HUES6 (cell line): ENCODE data around the gene ATP9A.

Experiments
- H3K27ac ChIP-seq: 2 replicates; pipeline ENCODE4 v1.7.0; 2013; ENCODE audit warnings: low read depth, mild to moderate bottlenecking, low read length, inconsistent platforms
- H3K27me3 ChIP-seq: 2 replicates; pipeline ENCODE4 v1.6.1; 2013; ENCODE audit warnings: low read length; ENCODE audit not compliant: control insufficient read depth, insufficient read depth
- H3K36me3 ChIP-seq: 2 replicates; pipeline ENCODE4 v1.6.1; 2013; ENCODE audit warnings: low read length; ENCODE audit not compliant: control insufficient read depth, insufficient read depth
- H3K4me1 ChIP-seq: 2 replicates; pipeline ENCODE4 v1.6.1; 2013; ENCODE audit warnings: low read length; ENCODE audit not compliant: control insufficient read depth, insufficient read depth
- H3K4me3 ChIP-seq: 2 replicates; pipeline ENCODE4 v1.5.1; 2013; ENCODE audit warnings: low read depth, low read length
- H3K9ac ChIP-seq: one replicate; pipeline ENCODE4 v1.6.1; 2013; ENCODE audit warnings: mild to moderate bottlenecking, low read length
- H3K9me3 ChIP-seq: 2 replicates; pipeline ENCODE4 v1.6.1; 2013; ENCODE audit warnings: low read depth, low read length; ENCODE audit not compliant: control insufficient read depth, insufficient read depth

Gene ATP9A

DNA sequence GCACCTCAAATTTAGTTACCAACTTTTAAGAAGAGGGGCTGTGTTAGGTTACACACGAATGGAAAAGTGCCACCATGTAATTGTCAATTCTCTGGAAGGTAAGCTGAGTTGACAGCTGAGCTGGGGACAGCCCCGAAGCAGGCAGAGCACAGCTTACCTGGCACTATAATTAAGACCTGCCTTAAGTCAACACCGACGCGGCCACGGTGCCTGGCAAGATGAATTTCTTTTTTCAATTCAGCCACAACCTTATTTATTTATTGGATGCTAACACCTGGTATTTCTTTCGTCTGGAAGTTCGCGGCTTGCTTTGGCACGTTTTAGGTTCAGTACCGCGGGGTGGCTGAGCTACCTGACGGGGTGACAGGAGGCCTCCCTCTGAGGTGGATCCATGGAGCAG lies 185.1 kb downstream of the ATP9A start:
- H3K27me3 ChIP-seq: no peaks in the 10 kb centered on the region
- no peaks in the 10 kb centered on the region for H3K9me3 ChIP-seq
- no peaks in the 10 kb centered on the region for H3K36me3 ChIP-seq
- H3K4me3 ChIP-seq: no peak overlapping the region
- no peak overlapping the region for H3K9ac ChIP-seq
- H3K4me1 ChIP-seq: peaks cover 5% of the 10 kb centered on the region; the same call in 1 of the 2 replicates
- no peak overlapping the region for H3K27ac ChIP-seq

- Histone ChIP-seq H3K9ac (no peak overlapping the region), H3K36me3 (no peaks in the 10 kb centered on the region), H3K4me1 (peaks cover 5% of the 10 kb centered on the region; the same call in 1 of the 2 replicates), H3K27me3 (no peaks in the 10 kb centered on the region), H3K4me3 (no peak overlapping the region), H3K9me3 (no peaks in the 10 kb centered on the region), H3K27ac (no peak overlapping the region)
These were observed 186.6 kb downstream of the ATP9A start for GRCh38 chr20:51581571-51581970.

DNA sequence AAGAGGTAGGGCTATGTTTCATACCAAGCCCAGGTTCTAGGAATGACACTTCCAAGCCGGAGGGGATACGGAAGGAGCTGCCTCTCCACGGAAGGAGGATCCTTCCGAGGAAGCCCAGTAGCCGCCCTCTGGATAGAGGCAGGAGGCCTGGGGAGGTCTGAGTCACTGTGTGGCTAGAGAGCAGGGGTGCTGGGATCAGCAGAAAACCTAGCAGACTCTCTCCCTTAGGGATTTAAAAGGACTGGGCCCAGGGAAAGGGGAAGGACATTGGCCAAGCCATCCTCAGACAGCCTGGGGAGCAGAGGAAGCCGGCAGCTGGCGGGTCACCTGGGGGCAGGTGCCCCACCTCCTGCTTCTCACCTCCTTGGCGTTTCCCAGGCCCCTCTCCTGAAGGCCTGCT lies 189.1 kb downstream of the ATP9A start:
- Histone ChIP-seq H3K9ac (no peak overlapping the region), H3K4me1 (peaks cover 5% of the 10 kb centered on the region; the same call in 1 of the 2 replicates), H3K4me3 (no peak overlapping the region), H3K27ac (no peak overlapping the region), H3K36me3 (no peaks in the 10 kb centered on the region), H3K27me3 (no peaks in the 10 kb centered on the region), H3K9me3 (0 out of 2 replicates have a peak, but pooled peaks cover 6% of the 10 kb centered on the region)

DNA sequence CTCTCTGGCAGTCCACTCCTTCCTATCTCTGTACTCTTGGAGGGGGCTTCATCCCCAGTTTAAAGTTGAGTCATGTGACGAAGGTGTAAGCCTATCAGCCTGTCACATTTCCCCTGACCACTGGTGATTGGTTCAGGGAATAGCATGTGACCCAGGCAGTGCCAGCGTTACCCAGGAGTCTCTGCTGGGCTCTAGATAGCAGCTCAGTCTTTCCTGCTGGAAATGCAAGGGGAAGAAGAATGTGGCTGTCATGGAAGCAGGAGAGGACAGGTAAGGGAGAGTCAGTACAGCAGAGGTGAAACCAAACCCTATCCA lies 190.1 kb downstream of the ATP9A start:
- Histone ChIP-seq H3K27ac (no peak overlapping the region), H3K4me3 (no peak overlapping the region), H3K9me3 (0 out of 2 replicates have a peak, but pooled peaks cover 6% of the 10 kb centered on the region), H3K36me3 (no peaks in the 10 kb centered on the region), H3K9ac (no peak overlapping the region), H3K27me3 (no peaks in the 10 kb centered on the region), H3K4me1 (peaks cover 5% of the 10 kb centered on the region; the same call in 1 of the 2 replicates)

- Histone ChIP-seq H3K27ac (no peak overlapping the region), H3K27me3 (no peaks in the 10 kb centered on the region), H3K4me3 (no peak overlapping the region), H3K4me1 (peaks cover 5% of the 10 kb centered on the region; the same call in 1 of the 2 replicates), H3K36me3 (no peaks in the 10 kb centered on the region), H3K9me3 (0 out of 2 replicates have a peak, but pooled peaks cover 6% of the 10 kb centered on the region), H3K9ac (no peak overlapping the region)
These were observed 190.6 kb downstream of the ATP9A start for GRCh38 chr20:51577432-51578144.

GRCh38 chr20:51575486-51575885 lies 192.7 kb downstream of the ATP9A start:
- no peak overlapping the region for H3K4me3 ChIP-seq
- H3K4me1 ChIP-seq: peaks cover 5% of the 10 kb centered on the region; the same call in 1 of the 2 replicates
- H3K27ac ChIP-seq: no peak overlapping the region
- 0 out of 2 replicates have a peak, but pooled peaks cover 6% of the 10 kb centered on the region for H3K9me3 ChIP-seq
- H3K27me3 ChIP-seq: no peaks in the 10 kb centered on the region
- no peaks in the 10 kb centered on the region for H3K36me3 ChIP-seq
- H3K9ac ChIP-seq: no peak overlapping the region

DNA sequence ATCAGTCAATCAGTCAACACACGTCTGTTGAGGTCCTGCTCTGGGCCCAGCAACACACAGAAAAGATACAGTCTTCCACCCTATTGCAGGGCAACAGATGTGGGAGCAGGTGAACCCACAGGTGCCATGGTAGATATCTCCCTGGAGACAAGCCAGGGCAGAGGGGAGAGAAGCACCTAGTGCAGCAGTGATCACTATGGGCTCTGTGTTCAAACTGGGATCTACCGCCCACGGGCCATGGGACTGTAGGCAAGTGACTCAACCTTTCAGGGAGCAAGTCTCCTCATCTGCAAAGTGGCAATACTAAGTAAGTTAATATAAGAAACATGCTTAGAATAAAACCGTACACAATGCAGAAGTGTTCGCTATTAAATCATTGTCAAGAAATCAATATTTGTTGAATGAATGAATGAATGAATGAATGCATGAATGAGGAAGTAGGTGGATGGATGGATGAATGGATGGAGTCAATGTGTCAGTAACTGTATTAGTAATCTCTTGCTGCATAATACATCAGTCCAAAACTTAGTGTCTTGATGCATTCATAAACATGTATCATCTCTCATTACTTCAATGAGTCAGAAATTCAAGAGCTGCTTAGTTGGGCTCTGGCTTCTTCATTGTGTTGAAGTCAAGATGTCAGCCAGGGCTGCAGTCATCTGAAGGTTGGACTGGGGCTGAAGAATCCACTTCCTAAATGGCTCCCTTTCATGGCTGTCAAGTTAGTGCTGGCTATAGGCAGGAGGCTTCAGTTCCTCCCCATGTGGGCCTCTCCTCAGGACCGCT lies 193.7 kb downstream of the ATP9A start:
- no peaks in the 10 kb centered on the region for H3K36me3 ChIP-seq
- no peak overlapping the region for H3K4me3 ChIP-seq
- H3K27ac ChIP-seq: no peak overlapping the region

DNA sequence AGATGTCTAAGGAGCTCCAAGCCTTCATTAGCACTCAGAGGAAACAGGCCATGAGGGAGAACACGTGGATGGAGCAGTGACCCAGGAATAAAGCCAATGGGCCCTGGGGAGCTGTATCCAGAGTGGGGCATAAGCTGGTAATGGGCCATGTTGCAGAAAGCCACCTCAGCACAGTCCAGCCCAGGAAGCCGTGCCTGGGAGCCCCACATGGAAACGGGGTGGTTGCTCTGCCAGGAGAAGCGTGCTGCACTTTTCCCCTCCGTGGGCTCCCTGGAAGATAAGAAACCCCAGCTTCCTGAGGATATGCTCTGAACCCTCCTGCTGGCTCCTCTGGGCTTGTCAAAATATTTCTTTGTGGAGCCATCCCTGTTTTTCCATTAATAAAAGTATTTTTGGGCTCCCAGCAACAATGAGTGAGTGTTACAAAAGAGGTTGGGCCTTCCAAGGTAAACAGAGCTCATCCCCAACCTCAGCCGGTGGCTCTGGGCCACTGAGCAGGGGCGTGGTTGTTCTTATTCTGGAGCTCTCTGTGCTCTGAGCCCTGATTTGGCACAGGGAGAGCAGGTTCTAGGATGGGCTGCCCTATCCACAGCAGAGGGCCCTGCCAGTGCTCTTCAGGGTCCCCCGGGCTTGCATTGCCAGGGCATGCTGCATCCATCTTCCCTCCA lies 194.5 kb downstream of the ATP9A start:
- H3K27ac ChIP-seq: no peak overlapping the region
- no peaks in the 10 kb centered on the region for H3K36me3 ChIP-seq
- peaks cover under 1% of the 10 kb centered on the region; the same call in 1 of the 2 replicates for H3K4me1 ChIP-seq
- no peak overlapping the region for H3K9ac ChIP-seq
- 0 out of 2 replicates have a peak, but pooled peaks cover 9% of the 10 kb centered on the region for H3K9me3 ChIP-seq
- H3K4me3 ChIP-seq: no peak overlapping the region
- H3K27me3 ChIP-seq: no peaks in the 10 kb centered on the region

More for the DNA sequence above, 193.7 kb downstream of the ATP9A start:
- no peaks in the 10 kb centered on the region for H3K27me3 ChIP-seq
- H3K9me3 ChIP-seq: 0 out of 2 replicates have a peak, but pooled peaks cover 6% of the 10 kb centered on the region
- no peak overlapping the region for H3K9ac ChIP-seq
- peaks cover 5% of the 10 kb centered on the region; the same call in 1 of the 2 replicates for H3K4me1 ChIP-seq

GRCh38 chr20:51571460-51571794 lies 196.8 kb downstream of the ATP9A start:
- no peak overlapping the region for H3K27ac ChIP-seq
- H3K9ac ChIP-seq: no peak overlapping the region
- H3K9me3 ChIP-seq: 0 out of 2 replicates have a peak, but pooled peaks cover 10% of the 10 kb centered on the region
- H3K4me1 ChIP-seq: no peaks in the 10 kb centered on the region
- no peak overlapping the region for H3K4me3 ChIP-seq
- 0 out of 2 replicates have a peak, but pooled peaks cover 1% of the 10 kb centered on the region for H3K27me3 ChIP-seq
- H3K36me3 ChIP-seq: no peaks in the 10 kb centered on the region

- H3K27me3 ChIP-seq: 0 out of 2 replicates have a peak, but pooled peaks cover 5% of the 10 kb centered on the region
- H3K4me1 ChIP-seq: no peaks in the 10 kb centered on the region
- H3K36me3 ChIP-seq: no peaks in the 10 kb centered on the region
- H3K27ac ChIP-seq: no peak overlapping the region
- H3K9me3 ChIP-seq: 0 out of 2 replicates have a peak, but pooled peaks cover 10% of the 10 kb centered on the region
- no peak overlapping the region for H3K9ac ChIP-seq
- H3K4me3 ChIP-seq: no peak overlapping the region
These were observed 197.3 kb downstream of the ATP9A start for GRCh38 chr20:51570739-51571459.
